Measurements from ENCODE around the gene IL17C. TPM values are rescaled to one million over a fixed set of nuclear protein-coding genes. Genes with fewer than 3 reads are reported as not detected.
"Not testable (repeated sequence)": the region's sequence is repeated elsewhere in the genome, so short reads cannot be mapped to it uniquely, and the experiment has no call there.

Gene IL17C
- total and polyA plus RNA-seq, 8 donors, result not detected

DNA sequence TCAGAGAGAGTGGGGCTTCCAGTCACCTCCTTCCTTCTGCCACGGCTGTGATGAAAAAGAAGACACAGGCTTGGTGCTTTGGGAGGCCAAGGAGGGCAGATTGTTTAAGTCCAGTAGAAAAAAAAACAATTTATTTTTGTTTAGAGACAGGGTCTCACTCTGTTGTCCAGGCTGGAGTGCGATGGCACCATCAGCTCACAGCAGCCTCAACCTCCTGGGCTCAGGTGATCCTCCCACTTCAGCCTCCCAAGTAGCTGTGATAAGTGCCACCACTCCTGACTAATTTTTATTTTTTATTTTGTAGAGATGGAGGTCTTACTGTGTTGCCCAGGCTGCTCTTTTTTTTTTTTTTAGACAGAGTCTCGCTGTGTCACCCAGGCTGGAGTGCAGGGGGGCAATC, 27.2 kb downstream of the IL17C start:
- ATAC-seq (no peak), DNase-seq (no peak)
- intact Hi-C loops (cut with DNase I), result no loop called here
- Histone ChIP-seq H3K27ac (no peak overlapping the region), H3K4me3 (no peak overlapping the region), H3K27me3 (no peaks in the 10 kb centered on the region), H3K4me1 (peaks cover 0 to 35% of the 10 kb centered on the region in 2 donors), H3K36me3 (no peaks in the 10 kb centered on the region), H3K9me3 (no peaks in the 10 kb centered on the region)
- TF ChIP-seq, protein P1, sequence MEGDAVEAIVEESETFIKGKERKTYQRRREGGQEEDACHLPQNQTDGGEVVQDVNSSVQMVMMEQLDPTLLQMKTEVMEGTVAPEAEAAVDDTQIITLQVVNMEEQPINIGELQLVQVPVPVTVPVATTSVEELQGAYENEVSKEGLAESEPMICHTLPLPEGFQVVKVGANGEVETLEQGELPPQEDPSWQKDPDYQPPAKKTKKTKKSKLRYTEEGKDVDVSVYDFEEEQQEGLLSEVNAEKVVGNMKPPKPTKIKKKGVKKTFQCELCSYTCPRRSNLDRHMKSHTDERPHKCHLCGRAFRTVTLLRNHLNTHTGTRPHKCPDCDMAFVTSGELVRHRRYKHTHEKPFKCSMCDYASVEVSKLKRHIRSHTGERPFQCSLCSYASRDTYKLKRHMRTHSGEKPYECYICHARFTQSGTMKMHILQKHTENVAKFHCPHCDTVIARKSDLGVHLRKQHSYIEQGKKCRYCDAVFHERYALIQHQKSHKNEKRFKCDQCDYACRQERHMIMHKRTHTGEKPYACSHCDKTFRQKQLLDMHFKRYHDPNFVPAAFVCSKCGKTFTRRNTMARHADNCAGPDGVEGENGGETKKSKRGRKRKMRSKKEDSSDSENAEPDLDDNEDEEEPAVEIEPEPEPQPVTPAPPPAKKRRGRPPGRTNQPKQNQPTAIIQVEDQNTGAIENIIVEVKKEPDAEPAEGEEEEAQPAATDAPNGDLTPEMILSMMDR (IDR thresholded peaks at IDR 0.05), result no peak

DNA sequence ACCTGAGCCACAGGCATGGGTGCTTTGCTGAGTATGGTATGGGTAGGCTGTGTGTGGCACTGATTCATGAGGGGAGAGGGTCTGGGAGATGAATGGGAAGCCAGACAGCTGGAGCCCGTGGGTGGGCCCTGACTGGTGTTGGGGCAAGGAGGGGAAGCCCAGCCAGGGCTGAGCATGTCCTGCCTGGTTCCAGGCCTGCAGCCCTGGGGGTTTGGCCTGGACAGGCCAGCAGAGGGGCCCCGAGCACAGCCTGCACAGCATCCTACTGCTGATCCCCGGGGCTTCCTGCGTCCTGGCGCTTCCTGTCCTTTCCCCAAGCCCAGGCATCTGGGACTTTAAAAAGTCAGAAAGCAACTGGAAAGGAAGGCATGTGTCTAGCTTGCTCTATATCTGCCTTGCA, 29.1 kb downstream of the IL17C start:
- DNase-seq (no peak), ATAC-seq (no peak)
- Histone ChIP-seq H3K36me3 (peaks cover 0 to 4% of the 10 kb centered on the region in 2 donors), H3K27me3 (no peaks in the 10 kb centered on the region), H3K4me1 (peaks cover 0 to 18% of the 10 kb centered on the region in 2 donors), H3K4me3 (no peak overlapping the region), H3K27ac (no peak overlapping the region), H3K9me3 (no peaks in the 10 kb centered on the region)
- TF ChIP-seq, protein P1 (IDR thresholded peaks at IDR 0.05), result no peak
- intact Hi-C loops (cut with DNase I), result no loop called here

DNA sequence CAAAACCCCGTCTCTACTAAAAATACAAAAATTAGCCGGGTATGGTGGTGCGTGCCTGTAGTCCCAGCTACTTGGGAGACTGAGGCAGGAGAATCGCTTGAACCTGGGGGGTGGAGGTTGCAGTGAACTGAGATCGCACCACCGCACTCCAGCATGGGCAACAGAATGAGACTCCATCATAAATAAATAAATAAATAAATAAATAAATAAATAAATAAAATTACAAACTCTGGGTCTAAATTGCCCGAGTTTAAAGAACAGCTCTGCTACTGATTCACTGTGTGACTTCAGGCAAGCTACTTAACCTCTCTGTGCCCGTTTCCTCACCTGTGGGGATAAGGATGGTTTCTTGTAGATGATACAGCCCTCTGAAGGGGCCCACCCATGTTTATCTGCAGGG, 31.1 kb downstream of the IL17C start:
- H3K4me3 ChIP-seq; H3K27me3 ChIP-seq; H3K9me3 ChIP-seq; H3K27ac ChIP-seq; ATAC-seq; DNase-seq; intact Hi-C loops (cut with DNase I): not testable (repeated sequence)
- Histone ChIP-seq H3K4me1 (peaks cover 0 to 10% of the 10 kb centered on the region in 2 donors), H3K36me3 (peaks cover 0 to 17% of the 10 kb centered on the region in 2 donors)

DNA sequence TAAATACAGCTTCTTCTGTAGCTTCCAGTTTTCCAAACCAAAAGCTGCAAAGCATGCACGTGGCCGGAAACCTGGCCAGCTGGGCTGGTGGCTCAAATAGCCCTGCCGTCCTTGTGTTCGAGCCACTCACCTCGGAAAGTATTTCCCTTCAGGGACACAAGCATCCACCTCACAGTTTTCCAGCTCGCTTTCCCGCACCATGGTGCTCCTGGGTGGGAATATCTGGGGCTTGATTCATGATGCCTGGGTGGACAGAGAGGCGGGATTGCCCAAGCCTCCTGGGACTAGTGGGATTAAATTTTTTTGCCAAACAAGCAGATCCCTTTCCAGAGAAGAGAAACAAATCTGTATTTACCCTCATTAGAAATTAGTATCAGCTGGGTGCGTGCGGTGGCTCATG, 31.6 kb downstream of the IL17C start:
- intact Hi-C loops (cut with DNase I), result no loop called here
- TF ChIP-seq, protein P1 (IDR thresholded peaks at IDR 0.05), result no peak
- no peak for ATAC-seq
- DNase-seq, result no peak
- H3K4me3 ChIP-seq, result no peak overlapping the region
- H3K27ac ChIP-seq, result no peak overlapping the region
- H3K27me3 ChIP-seq, result no peaks in the 10 kb centered on the region
- peaks cover 0 to 19% of the 10 kb centered on the region in 2 donors for H3K36me3 ChIP-seq
- H3K9me3 ChIP-seq, result no peaks in the 10 kb centered on the region
- H3K4me1 ChIP-seq, result peaks cover 0 to 5% of the 10 kb centered on the region in 2 donors

- peaks cover 0 to 23% of the 10 kb centered on the region in 2 donors for H3K36me3 ChIP-seq
- H3K27ac ChIP-seq, result no peak overlapping the region
- ATAC-seq, result no peak
- TF ChIP-seq, protein P1 (IDR thresholded peaks at IDR 0.05), result no peak
- DNase-seq, result no peak
- no peaks in the 10 kb centered on the region for H3K9me3 ChIP-seq
- H3K4me3 ChIP-seq, result no peak overlapping the region
- intact Hi-C loops (cut with DNase I), result no loop called here
- no peaks in the 10 kb centered on the region for H3K4me1 ChIP-seq
- H3K27me3 ChIP-seq, result no peaks in the 10 kb centered on the region
Measured at GRCh38 chr16:88671806-88672205, 33.4 kb downstream of the IL17C start.

DNA sequence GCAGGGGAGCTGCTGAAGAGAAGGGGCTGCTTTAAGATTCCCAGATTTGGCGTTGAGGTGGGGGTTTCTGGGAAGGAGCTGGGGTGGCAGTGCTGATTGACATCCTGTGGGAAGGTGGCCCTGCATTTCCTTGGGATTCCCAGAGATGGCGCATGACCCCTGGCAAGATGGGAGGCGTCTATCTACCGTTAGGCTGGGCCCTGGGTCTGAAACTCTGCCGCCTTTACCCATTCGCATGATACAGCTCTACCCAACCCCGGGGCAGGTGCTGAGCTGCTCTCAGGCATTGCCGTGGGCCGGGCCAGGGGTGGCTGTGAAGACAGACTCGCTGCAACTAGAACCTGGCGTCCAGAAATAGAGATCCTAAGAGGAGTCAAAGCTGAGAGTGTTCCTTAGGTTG, 34.4 kb downstream of the IL17C start:
- Histone ChIP-seq H3K36me3 (peaks cover 0 to 32% of the 10 kb centered on the region in 2 donors), H3K4me1 (no peaks in the 10 kb centered on the region), H3K9me3 (no peaks in the 10 kb centered on the region), H3K27ac (no peak overlapping the region), H3K27me3 (peaks cover 0 to 10% of the 10 kb centered on the region in 2 donors), H3K4me3 (no peak overlapping the region)
- TF ChIP-seq, protein P1 (IDR thresholded peaks at IDR 0.05), result no peak
- ATAC-seq (no peak), DNase-seq (no peak)
- intact Hi-C loops (cut with DNase I), result no loop called here
